Activated naive CD4-positive, alpha-beta T cell treated with anti-CD3 and anti-CD28 coated beads, Interleukin-2, amount 10 ng/mL, durations not matched to agents 7 days and 5 days (primary cell): Measurements from ENCODE around the gene GATB.
"Not testable (repeated sequence)": the region's sequence is repeated elsewhere in the genome, so short reads cannot be mapped to it uniquely, and the experiment has no call there.

Experiments
- CTCF ChIA-PET: fragments of 350-600 bp; sonication (Branson Sonifier 250); formaldehyde crosslinking; loops from one replicate; lab custom pipeline; 2021; ENCODE audit warnings: antibody characterized with exemption; lab: Charles Lee
- DNase-seq: peaks from one replicate; pipeline ENCODE4 v3.0.0-alpha.2; 2020
- H3K27ac Mint-ChIP-seq: one replicate; pipeline ENCODE4 v1.8.0; 2021; ENCODE audit warnings: mild to moderate bottlenecking, moderate library complexity, mixed read lengths
- H3K27me3 Mint-ChIP-seq: one replicate; pipeline ENCODE4 v1.8.0; 2021; ENCODE audit warnings: mild to moderate bottlenecking, mixed read lengths
- H3K36me3 Mint-ChIP-seq: one replicate; pipeline ENCODE4 v1.8.0; 2021; ENCODE audit warnings: mixed read lengths
- H3K4me1 Mint-ChIP-seq: one replicate; pipeline ENCODE4 v1.8.0; 2021; ENCODE audit warnings: mixed read lengths
- H3K4me3 Mint-ChIP-seq: one replicate; pipeline ENCODE4 v1.8.0; 2021; ENCODE audit warnings: mild to moderate bottlenecking, moderate library complexity, mixed read lengths
- H3K9me3 Mint-ChIP-seq: one replicate; pipeline ENCODE4 v1.8.0; 2021; ENCODE audit warnings: mixed read lengths

Gene GATB

DNA sequence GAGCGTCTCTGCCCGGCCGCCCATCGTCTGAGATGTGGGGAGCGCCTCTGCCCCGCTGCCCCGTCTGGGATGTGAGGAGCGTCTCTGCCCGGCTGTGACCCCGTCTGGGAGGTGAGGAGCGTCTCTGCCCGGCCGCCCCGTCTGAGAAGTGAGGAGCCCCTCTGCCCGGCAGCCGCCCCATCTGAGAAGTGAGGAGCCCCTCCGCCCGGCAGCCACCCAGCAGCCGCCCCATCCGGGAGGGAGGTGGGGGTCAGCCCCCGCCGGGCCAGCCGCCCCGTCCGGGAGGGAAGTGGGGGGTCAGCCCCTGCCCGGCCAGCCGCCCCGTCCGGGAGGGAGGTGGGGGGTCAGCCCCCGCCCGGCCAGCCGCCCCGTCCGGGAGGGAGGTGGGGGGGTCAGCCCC lies 29.1 kb downstream of the GATB start:
- H3K4me1 Mint-ChIP-seq, H3K4me3 Mint-ChIP-seq, H3K27ac Mint-ChIP-seq, H3K27me3 Mint-ChIP-seq, DNase-seq, CTCF ChIA-PET, H3K9me3 Mint-ChIP-seq: not testable (repeated sequence)
- peaks cover 10% of the 10 kb centered on the region for H3K36me3 Mint-ChIP-seq

GRCh38 chr4:151729731-151730559 lies 30.9 kb downstream of the GATB start:
- Mint-ChIP-seq H3K4me1 (peaks cover 9% of the 10 kb centered on the region), H3K27me3 (no peaks in the 10 kb centered on the region), H3K36me3 (peaks cover 5% of the 10 kb centered on the region), H3K27ac (no peak overlapping the region), H3K4me3 (no peak overlapping the region), H3K9me3 (no peaks in the 10 kb centered on the region)
- DNase-seq, result no peak
- CTCF ChIA-PET, result interaction anchor here (1.0 kb wide), 1 partner anchor 32 kb away, joined by 3 read pairs; no protein-coding TSS in a partner anchor

DNA sequence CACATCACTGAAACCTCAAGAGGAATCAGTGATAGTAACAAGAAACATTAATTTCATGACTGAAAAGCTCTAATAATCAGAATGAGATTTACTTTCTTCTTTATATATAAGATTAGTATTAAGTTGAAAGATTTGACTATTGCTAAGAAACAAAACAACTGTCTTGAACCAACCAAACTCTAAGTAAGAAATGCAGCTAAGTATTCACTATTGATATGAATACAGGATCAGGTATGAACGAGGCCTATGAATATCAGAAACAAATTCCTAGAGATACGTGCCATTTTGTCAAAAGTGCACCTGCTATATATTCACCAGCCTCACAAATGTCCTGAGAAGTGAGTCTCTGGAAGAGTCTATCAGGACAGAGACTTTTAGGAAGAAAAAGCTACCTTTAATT lies 32.1 kb downstream of the GATB start:
- H3K4me1 Mint-ChIP-seq, result peaks cover 9% of the 10 kb centered on the region
- H3K9me3 Mint-ChIP-seq, result no peaks in the 10 kb centered on the region
- H3K27ac Mint-ChIP-seq, result no peak overlapping the region
- no peaks in the 10 kb centered on the region for H3K27me3 Mint-ChIP-seq
- peaks cover 5% of the 10 kb centered on the region for H3K36me3 Mint-ChIP-seq
- CTCF ChIA-PET, result interaction anchor here (1.0 kb wide), 1 partner anchor 31 kb away, joined by 3 read pairs; no protein-coding TSS in a partner anchor
- H3K4me3 Mint-ChIP-seq, result no peak overlapping the region
- DNase-seq, result no peak

GRCh38 chr4:151728006-151728405 lies 32.8 kb downstream of the GATB start:
- CTCF ChIA-PET, result no interaction called here
- H3K36me3 Mint-ChIP-seq, result peaks cover 5% of the 10 kb centered on the region
- H3K4me1 Mint-ChIP-seq, result peaks cover 7% of the 10 kb centered on the region
- H3K4me3 Mint-ChIP-seq, result no peak overlapping the region
- H3K9me3 Mint-ChIP-seq, result no peaks in the 10 kb centered on the region
- no peak for DNase-seq
- no peak overlapping the region for H3K27ac Mint-ChIP-seq
- H3K27me3 Mint-ChIP-seq, result no peaks in the 10 kb centered on the region

DNA sequence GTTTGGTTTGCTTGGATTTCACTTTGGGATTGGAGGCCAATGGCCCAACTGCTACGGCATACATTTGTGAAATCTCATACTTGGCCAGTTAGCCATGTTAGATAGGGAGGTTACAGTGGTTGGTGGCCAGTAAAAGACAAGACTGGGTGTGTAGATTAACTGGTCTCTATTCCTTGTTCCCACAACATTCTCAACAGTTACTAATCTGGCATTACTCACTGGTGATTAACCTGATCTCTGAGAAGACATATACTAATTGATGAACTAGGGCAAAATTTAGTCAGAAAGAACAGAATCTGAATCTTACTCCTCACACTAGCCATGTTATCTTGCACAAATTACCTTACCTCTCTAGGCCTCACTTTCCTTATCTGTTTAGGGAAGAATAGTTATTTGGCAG lies 33.4 kb downstream of the GATB start:
- Mint-ChIP-seq H3K27ac (no peak overlapping the region), H3K27me3 (no peaks in the 10 kb centered on the region), H3K36me3 (peaks cover 5% of the 10 kb centered on the region), H3K4me3 (no peak overlapping the region), H3K9me3 (no peaks in the 10 kb centered on the region), H3K4me1 (peaks cover 5% of the 10 kb centered on the region)
- CTCF ChIA-PET, result interaction anchor here (1.0 kb wide), 1 partner anchor 12 kb away, joined by 3 read pairs; no protein-coding TSS in a partner anchor
- DNase-seq, result no peak

DNA sequence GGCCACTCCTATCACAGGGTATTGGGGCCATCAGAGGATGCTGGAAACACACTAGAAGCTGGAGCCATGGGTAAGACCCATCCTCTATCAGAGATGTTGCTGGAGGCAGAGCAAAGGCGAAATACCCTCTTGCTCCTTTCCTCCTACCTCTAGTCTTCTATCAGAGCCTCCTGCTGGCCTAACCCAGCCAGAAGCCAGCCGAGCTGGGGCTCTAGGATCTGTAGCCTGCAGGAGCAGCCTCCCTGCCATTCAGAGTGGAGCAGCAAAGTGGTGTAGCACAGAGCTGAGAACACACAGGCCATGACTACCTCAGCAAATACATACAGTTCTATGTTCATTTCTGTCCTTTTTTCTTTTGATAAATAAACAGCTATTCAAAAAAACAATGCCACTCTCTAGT lies 35.7 kb downstream of the GATB start:
- CTCF ChIA-PET, result interaction anchor here (1.0 kb wide), 2 partner anchors 11 to 19 kb away, joined by 3 to 4 read pairs; no protein-coding TSS in a partner anchor
- H3K4me3 Mint-ChIP-seq, result no peak overlapping the region
- no peaks in the 10 kb centered on the region for H3K9me3 Mint-ChIP-seq
- no peaks in the 10 kb centered on the region for H3K36me3 Mint-ChIP-seq
- DNase-seq, result no peak
- H3K4me1 Mint-ChIP-seq, result no peaks in the 10 kb centered on the region
- H3K27me3 Mint-ChIP-seq, result no peaks in the 10 kb centered on the region
- H3K27ac Mint-ChIP-seq, result no peak overlapping the region

DNA sequence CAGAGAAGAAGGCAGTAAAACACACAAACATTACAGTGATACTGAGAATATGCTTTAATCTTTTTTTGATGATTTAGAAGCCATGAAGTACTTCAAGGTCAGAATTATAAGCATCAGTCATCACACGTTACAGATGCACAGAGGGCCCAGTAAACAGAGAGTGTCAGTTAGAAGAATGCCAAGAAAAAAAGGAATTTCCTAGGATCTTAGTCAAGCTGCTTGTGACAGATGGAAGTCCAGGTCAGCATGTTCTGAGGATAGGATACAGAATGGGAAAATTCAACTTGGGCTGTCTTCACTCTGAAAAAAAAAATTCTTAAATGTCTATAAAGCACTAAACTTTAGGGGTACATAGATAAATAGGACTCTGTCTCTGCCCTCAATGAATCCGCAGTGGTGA lies 38.9 kb downstream of the GATB start:
- CTCF ChIA-PET, result no interaction called here
- Mint-ChIP-seq H3K9me3 (no peaks in the 10 kb centered on the region), H3K27ac (no peak overlapping the region)

DNA sequence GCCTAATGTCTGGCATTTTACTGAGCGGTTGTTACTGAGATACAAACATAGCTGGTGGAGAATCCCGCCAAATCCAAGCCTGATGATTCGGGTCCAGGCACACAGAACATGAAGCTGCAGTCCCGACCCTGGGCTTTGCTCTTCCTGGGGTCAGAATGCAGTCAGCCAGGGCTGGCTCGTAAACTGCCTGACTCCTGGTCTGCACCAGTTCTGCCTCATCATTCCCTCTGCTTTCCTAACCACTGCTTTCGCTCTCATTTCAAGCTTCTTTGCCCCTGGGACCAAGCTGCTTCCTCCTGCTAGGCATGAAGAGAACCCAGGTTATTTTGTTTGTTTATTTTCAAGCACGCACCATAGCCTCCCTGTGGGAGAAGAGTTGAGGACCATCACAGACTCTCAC lies 39.3 kb downstream of the GATB start:
- H3K27me3 Mint-ChIP-seq, result no peaks in the 10 kb centered on the region
- H3K36me3 Mint-ChIP-seq, result no peaks in the 10 kb centered on the region
- CTCF ChIA-PET, result no interaction called here
- DNase-seq, result no peak
- no peaks in the 10 kb centered on the region for H3K9me3 Mint-ChIP-seq
- peak overlapping the region; percentile 34 for H3K27ac Mint-ChIP-seq
- H3K4me1 Mint-ChIP-seq, result no peaks in the 10 kb centered on the region
- no peak overlapping the region for H3K4me3 Mint-ChIP-seq

More for the DNA sequence above, 38.9 kb downstream of the GATB start:
- H3K27me3 Mint-ChIP-seq, result no peaks in the 10 kb centered on the region
- DNase-seq, result no peak
- no peaks in the 10 kb centered on the region for H3K4me1 Mint-ChIP-seq
- no peaks in the 10 kb centered on the region for H3K36me3 Mint-ChIP-seq
- H3K4me3 Mint-ChIP-seq, result no peak overlapping the region

GRCh38 chr4:151719956-151720334 lies 40.9 kb downstream of the GATB start:
- Mint-ChIP-seq H3K9me3 (no peaks in the 10 kb centered on the region), H3K27me3 (no peaks in the 10 kb centered on the region), H3K4me3 (no peak overlapping the region), H3K36me3 (peaks cover 3% of the 10 kb centered on the region), H3K27ac (no peak overlapping the region), H3K4me1 (no peaks in the 10 kb centered on the region)
- no peak for DNase-seq
- CTCF ChIA-PET, result no interaction called here

- CTCF ChIA-PET, result no interaction called here
- no peak for DNase-seq
- H3K27me3 Mint-ChIP-seq, result no peaks in the 10 kb centered on the region
- H3K4me3 Mint-ChIP-seq, result no peak overlapping the region
- H3K36me3 Mint-ChIP-seq, result peaks cover 3% of the 10 kb centered on the region
- H3K27ac Mint-ChIP-seq, result no peak overlapping the region
- H3K9me3 Mint-ChIP-seq, result no peaks in the 10 kb centered on the region
- no peaks in the 10 kb centered on the region for H3K4me1 Mint-ChIP-seq
Observed at GRCh38 chr4:151718984-151719955, 41.5 kb downstream of the GATB start.

DNA sequence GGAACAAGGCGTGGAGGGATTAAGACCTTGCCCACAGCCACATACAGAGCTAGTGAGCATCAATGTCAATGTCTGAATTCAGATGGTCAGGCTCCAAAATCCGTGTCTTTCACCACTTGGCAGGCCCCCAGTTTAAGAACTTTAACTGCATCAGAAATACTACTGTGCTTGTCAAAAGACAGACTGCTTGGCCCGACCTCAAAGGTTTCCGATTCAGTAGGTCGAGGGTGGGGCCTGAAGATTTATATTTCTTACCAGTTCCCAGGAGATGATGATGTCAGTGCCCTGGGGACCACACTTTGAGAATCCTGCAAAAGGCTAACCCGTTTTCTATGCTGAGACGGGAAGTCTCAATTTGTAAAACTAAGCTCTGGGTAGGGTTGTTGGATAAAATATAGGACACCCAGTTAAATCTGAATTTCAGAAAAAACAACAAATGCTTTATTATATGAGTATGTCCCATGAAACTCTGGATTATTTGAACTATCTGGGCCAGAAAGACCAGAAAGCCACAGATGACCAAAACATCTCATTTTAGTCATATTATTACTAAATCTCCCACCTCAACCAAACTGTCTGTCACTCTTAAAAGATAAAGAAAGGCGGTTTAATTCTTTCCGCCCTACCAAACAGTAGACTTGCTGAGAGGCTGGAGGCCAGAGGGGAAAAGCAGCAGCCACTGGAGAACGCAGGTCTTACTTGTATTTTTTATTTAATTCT lies 42.7 kb downstream of the GATB start:
- Mint-ChIP-seq H3K27ac (no peak overlapping the region), H3K36me3 (peaks cover 3% of the 10 kb centered on the region), H3K4me3 (no peak overlapping the region), H3K9me3 (no peaks in the 10 kb centered on the region), H3K27me3 (no peaks in the 10 kb centered on the region), H3K4me1 (no peaks in the 10 kb centered on the region)
- no peak for DNase-seq
- CTCF ChIA-PET, result no interaction called here

DNA sequence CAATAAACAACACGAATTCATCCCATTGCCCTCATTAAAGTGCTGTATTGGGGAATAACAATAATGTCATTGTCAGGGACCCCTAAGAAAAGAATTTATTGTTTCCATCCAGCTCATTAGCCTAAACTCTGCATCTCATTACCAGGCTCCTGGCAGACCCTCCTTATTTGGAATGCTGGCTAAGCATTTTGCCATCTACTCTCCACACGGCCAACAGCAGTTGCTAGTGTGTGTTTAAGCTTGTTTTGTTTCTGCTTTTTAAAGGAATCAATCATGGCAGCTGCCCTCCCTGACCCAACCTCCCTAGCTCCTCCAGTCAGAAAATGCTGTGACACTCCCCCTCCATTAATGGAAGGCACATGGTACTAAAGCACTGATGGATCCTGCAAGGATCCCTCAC lies 43.5 kb downstream of the GATB start:
- no peak overlapping the region for H3K4me3 Mint-ChIP-seq
- H3K9me3 Mint-ChIP-seq, result no peaks in the 10 kb centered on the region
- no peak overlapping the region for H3K27ac Mint-ChIP-seq
- no peaks in the 10 kb centered on the region for H3K27me3 Mint-ChIP-seq
- no peaks in the 10 kb centered on the region for H3K4me1 Mint-ChIP-seq
- CTCF ChIA-PET, result no interaction called here
- no peak for DNase-seq
- peaks cover 3% of the 10 kb centered on the region for H3K36me3 Mint-ChIP-seq

DNA sequence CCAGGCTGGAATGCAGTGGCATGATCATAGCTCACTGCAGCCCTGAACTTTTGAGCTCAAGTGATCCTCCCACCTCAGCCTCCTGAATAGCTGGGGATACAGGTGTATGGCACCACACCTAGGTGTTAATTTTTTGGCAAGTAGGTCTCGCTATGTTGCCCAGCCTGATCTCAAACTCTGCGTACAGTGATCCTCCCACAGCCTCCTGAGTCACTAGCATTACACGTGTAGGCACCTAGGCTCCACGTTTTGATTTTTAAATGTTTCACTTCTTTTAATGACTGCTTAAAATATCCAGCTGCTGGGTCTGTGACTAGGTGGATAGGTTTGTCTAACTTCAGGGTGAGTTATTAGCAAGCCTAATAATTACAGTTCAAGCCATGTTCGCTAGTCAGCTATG lies 44.5 kb downstream of the GATB start:
- Mint-ChIP-seq H3K27me3 (no peaks in the 10 kb centered on the region), H3K9me3 (no peaks in the 10 kb centered on the region), H3K27ac (no peak overlapping the region), H3K4me1 (no peaks in the 10 kb centered on the region), H3K36me3 (peaks cover 3% of the 10 kb centered on the region), H3K4me3 (no peak overlapping the region)
- no peak for DNase-seq
- CTCF ChIA-PET, result no interaction called here

DNA sequence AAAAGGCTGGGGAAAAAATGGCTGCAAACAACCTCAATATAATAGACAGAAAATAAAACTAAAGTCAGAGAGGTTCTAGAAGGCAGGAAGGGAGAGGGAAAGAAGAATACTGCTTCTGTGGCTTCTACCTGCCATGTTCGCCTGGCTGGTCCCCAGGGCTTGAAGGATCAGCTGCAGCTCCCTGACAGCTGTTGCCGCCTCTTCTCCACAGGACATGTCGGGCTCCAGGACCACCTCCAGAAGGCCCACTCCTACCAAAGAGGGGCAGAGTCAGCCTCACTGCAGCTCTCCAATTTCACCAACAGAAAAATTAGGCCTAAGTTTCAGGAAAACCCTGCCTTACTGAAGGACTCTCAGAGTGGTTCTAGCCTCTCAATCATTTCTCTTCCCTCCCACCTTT lies 44.9 kb downstream of the GATB start:
- H3K27ac Mint-ChIP-seq, result no peak overlapping the region
- H3K4me3 Mint-ChIP-seq, result no peak overlapping the region
- CTCF ChIA-PET, result no interaction called here
- peaks cover 3% of the 10 kb centered on the region for H3K36me3 Mint-ChIP-seq
- no peaks in the 10 kb centered on the region for H3K9me3 Mint-ChIP-seq
- no peak for DNase-seq
- no peaks in the 10 kb centered on the region for H3K4me1 Mint-ChIP-seq
- no peaks in the 10 kb centered on the region for H3K27me3 Mint-ChIP-seq
